SJSA1 (cell line): ENCODE results near the gene SETD3. TPM values are rescaled to one million over a fixed set of nuclear protein-coding genes. Genes with fewer than 3 reads are reported as not detected.

Source experiments
- DNase-seq, 2 experiments: peaks; one replicate each; pipeline ENCODE4 v3.0.0-alpha.2; 2015 to 2020; ENCODE audit warnings: low spot score in 2 of 2, low read depth in 1 of 2
- H3K27ac ChIP-seq: fragments of 250-450 bp; sonication (Bioruptor Pico); 2 replicates; pipeline ENCODE4 v1.5.1; 2020; ENCODE audit warnings: mild to moderate bottlenecking, moderate library complexity
- H3K27me3 ChIP-seq: fragments of 250-450 bp; sonication (Bioruptor Pico); replicated peaks from 2 replicates; pipeline ENCODE4 v1.5.1; 2020; ENCODE audit warnings: mild to moderate bottlenecking, moderate library complexity
- H3K36me3 ChIP-seq: fragments of 250-450 bp; sonication (Bioruptor Pico); 2 replicates; pipeline ENCODE4 v1.5.1; 2020; ENCODE audit warnings: mild to moderate bottlenecking
- H3K4me1 ChIP-seq: fragments of 250-450 bp; sonication (Bioruptor Pico); replicated peaks from 2 replicates; pipeline ENCODE4 v1.6.1; 2021; ENCODE audit warnings: mild to moderate bottlenecking
- H3K4me3 ChIP-seq: fragments of 250-450 bp; sonication (Bioruptor Pico); 2 replicates; pipeline ENCODE4 v1.5.1; 2020; ENCODE audit warnings: mild to moderate bottlenecking
- H3K9me3 ChIP-seq: fragments of 250-450 bp; sonication (Bioruptor Pico); replicated peaks from 2 replicates; pipeline ENCODE4 v1.5.1; 2020; ENCODE audit warnings: mild to moderate bottlenecking
- total RNA-seq: library from RNA; depleted of rRNA; stranded (reverse); fragments of >200 nt; shearing (Covaris generic); gene quantifications from 2 replicates; pipeline ENCODE4 v1.2.3, GENCODE V29; 2014

The SETD3 gene
- total RNA-seq, 1 experiment from 2014 or later: 71.0 TPM

DNA sequence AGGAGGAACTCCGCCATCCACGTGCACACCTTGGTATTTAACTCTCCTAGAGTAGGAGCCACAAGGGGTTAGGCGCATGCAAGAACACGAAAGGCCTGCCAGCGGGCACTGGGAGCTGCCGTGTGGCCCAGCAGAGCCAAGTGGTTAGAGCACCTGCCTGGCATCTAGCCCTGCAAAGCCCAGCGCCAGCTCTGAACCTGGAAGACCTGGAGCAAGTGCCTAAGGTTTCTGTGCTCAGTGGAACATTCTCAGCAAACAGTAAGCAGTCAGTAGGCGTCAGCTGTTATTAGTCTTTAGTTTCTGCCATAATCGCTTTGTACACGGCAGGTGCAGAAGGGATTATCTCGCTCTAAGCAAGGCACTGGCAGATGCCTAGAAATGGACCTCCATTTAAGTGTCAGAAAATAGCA lies 55.4 kb downstream of the SETD3 start:
- Histone ChIP-seq H3K36me3 (peaks cover 9% of the 10 kb centered on the region; the same call in 1 of the 2 replicates), H3K27ac (no peak overlapping the region), H3K9me3 (no peaks in the 10 kb centered on the region), H3K4me1 (peaks cover 9% of the 10 kb centered on the region), H3K27me3 (no peaks in the 10 kb centered on the region), H3K4me3 (no peak overlapping the region)
- no peak for DNase-seq

DNA sequence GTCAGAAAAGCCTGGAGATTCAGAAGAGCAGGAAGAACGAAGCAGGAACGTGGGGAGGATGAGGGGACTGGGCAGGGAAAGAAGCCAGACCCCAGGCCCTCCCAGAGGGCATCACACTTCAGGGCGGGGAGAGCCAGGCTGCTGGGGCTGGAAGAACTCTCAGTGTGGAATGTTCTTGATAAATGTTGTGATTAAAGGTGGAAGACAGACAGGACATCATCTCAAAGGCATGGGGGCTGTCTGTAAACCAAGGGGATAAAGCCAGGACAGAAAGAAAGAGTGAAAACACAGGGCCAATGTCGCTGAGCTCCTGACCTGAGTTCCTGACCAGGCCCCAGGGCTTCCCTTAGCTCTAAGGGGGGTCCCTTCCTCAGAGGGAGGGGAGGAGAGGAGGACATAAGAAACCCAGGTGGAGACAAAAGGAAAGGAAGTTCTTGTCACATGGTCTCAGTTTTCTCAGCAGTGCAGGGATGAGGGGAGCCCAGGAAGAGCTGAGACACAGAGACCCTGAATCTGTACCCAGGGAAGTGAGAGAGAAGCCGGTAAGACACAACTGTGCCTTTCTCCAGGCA lies 56.3 kb downstream of the SETD3 start:
- H3K4me1 ChIP-seq: peaks cover 9% of the 10 kb centered on the region
- peaks cover 7% of the 10 kb centered on the region; the same call in 1 of the 2 replicates for H3K36me3 ChIP-seq
- no peak overlapping the region for H3K27ac ChIP-seq
- no peak overlapping the region for H3K4me3 ChIP-seq
- no peaks in the 10 kb centered on the region for H3K27me3 ChIP-seq
- no peaks in the 10 kb centered on the region for H3K9me3 ChIP-seq
- DNase-seq: no peak

DNA sequence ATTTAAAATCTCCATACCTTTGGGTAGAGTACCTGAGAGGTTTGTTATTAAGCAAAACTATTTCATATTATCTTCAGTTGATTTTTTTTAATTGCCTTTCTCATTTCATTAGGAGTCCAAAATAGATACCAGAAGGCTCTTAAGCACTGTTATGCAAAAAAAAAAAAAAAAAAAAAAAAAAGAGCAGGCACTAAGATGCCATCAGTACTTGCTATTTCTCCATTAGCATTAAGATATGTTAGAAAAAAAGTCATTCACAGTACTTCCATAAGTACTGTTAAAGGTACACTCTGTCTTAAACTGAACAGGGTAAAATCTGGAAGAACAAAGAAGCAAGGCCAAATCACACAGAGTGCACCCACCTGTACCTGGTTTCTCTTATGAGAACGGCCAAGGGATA lies 57.2 kb downstream of the SETD3 start:
- H3K27me3 ChIP-seq: no peaks in the 10 kb centered on the region

DNA sequence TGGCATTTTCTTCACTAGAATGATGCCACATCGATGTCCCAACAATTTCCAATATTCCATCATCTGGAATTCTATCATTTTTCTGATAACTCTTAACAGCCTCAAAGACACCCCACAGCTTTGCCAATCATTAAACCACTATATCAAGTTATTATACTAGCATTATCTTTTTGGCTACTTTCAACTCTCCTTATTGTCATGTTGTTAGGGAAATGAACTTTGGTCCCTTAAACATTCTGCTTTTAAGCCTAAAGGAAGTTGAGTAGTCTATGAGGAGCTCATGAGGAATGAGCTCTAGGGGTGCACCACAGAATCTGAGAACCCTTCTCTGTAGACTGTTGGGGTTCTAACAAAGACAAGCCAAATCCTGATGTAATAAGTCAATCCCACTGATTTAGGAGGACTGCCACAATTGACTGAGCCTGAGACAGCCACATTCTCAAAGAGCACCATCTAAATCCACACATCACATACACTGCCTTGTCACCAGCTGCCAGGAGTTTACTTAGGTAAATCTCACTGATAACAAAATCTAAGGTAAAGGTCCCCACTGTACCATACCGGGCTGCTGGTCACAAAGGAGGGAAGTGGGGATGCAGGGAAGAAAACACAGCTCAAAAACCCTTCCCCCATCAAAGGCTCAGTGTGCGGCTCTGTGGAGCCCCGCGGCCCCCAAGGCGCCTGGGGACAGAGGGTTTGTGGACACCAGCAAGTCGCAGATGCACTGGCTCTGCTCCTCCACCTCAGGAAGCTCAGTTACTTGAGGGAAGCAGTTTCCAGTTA lies 58.2 kb downstream of the SETD3 start:
- Histone ChIP-seq H3K27ac (no peak overlapping the region), H3K4me3 (no peak overlapping the region), H3K9me3 (no peaks in the 10 kb centered on the region), H3K27me3 (no peaks in the 10 kb centered on the region), H3K4me1 (peaks cover under 1% of the 10 kb centered on the region; the same call in 1 of the 2 replicates), H3K36me3 (no peaks in the 10 kb centered on the region)
- no peak for DNase-seq

More for the DNA sequence above, 57.2 kb downstream of the SETD3 start:
- no peaks in the 10 kb centered on the region for H3K36me3 ChIP-seq
- H3K27ac ChIP-seq: no peak overlapping the region
- no peak for DNase-seq
- no peaks in the 10 kb centered on the region for H3K9me3 ChIP-seq
- peaks cover 9% of the 10 kb centered on the region for H3K4me1 ChIP-seq
- H3K4me3 ChIP-seq: no peak overlapping the region

DNA sequence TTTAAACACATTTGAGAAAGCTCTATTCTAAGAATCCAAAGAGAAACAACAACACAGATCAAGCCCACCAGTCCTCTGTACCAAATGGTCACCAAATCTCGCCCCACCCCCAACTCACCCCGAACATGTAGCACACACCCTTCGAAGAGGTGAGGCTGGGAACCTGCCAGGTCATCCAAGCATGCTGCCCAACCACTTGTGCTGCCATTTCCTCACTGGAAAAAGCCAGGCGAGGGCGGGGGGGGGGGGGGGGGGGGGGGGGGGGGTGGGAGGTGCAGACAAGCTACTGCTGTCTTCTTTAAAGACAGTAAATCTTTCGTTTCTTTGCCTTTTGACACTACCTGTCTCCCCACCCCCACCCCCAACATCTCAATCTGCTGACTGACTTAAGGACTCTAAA lies 59.9 kb downstream of the SETD3 start:
- no peak overlapping the region for H3K4me3 ChIP-seq
- H3K36me3 ChIP-seq: no peaks in the 10 kb centered on the region
- no peaks in the 10 kb centered on the region for H3K27me3 ChIP-seq
- H3K27ac ChIP-seq: no peak overlapping the region
- DNase-seq: no peak
- H3K4me1 ChIP-seq: no peaks in the 10 kb centered on the region
- H3K9me3 ChIP-seq: no peaks in the 10 kb centered on the region

DNA sequence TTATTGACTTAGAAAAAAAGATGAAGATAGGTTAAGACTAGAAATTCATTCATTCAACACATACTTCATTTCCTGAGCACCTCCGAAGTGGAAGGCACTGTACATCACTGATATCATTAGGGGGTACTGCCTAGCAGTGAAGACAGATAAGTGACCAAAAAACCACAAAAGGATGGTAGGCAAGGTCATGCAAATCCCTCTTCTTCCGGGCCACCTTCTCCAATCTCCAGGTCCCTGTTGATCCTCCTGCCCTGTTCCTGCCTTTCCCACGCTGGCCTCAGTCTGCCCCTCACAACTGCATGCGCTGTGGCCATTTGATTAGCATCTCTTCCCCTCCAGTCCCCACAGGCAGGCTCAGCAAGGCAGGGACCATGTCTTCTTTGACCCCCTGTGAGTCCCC lies 60.8 kb downstream of the SETD3 start:
- no peak overlapping the region for H3K4me3 ChIP-seq
- H3K27me3 ChIP-seq: no peaks in the 10 kb centered on the region
- no peaks in the 10 kb centered on the region for H3K9me3 ChIP-seq
- H3K4me1 ChIP-seq: no peaks in the 10 kb centered on the region
- DNase-seq: no peak
- H3K27ac ChIP-seq: no peak overlapping the region
- no peaks in the 10 kb centered on the region for H3K36me3 ChIP-seq

DNA sequence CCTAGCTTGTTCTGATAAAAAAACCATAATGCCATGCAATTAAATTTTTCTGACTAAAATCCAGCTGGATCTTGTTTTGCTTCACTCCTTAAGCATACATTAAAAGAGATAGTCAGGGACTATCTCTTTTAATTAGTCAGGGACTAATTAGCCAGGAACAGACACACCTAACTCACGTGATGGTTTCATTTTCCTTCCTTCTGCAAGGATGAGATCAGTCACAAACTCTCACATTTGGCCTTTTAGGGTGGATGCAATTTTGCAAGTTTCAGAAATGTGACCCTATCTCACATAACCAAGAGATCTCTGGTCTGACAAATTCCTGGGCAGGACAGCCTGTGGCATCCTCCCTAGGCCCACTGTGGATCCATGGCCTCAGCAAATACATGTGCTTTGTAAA lies 62.4 kb downstream of the SETD3 start:
- Histone ChIP-seq H3K27me3 (no peaks in the 10 kb centered on the region), H3K27ac (no peak overlapping the region), H3K4me1 (no peaks in the 10 kb centered on the region), H3K9me3 (no peaks in the 10 kb centered on the region), H3K4me3 (no peak overlapping the region), H3K36me3 (peaks cover 5% of the 10 kb centered on the region; the same call in 1 of the 2 replicates)
- no peak for DNase-seq

DNA sequence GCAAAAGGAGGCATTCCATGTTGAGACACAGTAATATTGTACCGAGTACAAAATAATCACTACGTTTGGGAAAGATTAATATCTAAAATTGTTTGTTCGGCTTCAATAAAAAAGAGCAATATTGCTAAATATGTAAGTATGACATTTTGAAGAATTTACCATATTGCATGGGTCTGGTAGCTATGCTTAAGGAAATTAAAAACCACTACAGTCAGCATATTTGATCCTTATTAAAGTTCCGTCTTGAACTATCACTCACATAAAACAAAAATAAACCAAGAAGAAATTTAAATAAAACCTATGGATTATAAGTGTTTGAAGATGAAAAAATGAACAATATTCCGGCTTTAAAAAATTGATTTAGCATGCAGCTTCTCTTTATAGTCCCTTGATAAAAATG lies 63.8 kb downstream of the SETD3 start:
- no peak overlapping the region for H3K4me3 ChIP-seq
- H3K36me3 ChIP-seq: peaks cover 5% of the 10 kb centered on the region; the same call in 1 of the 2 replicates
- no peaks in the 10 kb centered on the region for H3K9me3 ChIP-seq
- no peak overlapping the region for H3K27ac ChIP-seq
- DNase-seq: no peak
- H3K4me1 ChIP-seq: no peaks in the 10 kb centered on the region
- no peaks in the 10 kb centered on the region for H3K27me3 ChIP-seq

DNA sequence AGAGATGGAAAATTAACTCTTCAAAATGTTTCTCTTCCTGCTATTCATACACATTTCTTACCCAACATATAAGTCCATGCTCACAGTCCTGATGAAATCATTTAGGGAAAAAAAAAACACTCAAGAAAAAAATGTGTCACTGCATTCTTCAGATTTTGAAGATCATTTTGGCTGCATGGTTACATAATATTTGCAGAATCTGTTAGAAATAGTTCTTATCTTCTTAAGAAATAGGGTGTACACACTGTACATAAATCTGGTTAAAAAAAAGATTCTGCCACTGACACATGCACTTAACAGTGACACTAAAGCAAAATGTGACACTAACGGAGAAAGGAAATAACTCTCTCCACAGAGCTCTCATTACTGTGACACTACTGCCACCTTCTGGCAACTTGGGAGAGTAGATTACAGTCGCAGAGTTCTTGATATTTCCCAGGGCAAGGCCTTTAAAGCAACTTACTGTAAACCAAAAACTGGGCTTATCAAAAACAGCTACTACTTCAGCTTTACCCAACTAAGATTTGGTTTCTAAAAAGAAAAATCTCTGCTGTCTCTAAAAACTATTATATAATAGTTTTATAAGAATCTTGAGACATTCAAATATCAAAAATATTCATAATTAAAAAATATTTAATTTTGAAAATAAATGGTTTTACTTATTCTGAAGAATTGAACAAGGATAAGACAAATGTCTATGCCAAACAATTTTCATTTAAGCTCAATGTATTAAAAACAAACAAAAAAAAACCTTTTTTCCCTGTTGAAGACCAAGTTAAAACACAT lies 65.0 kb downstream of the SETD3 start:
- Histone ChIP-seq H3K36me3 (peaks cover 5% of the 10 kb centered on the region; the same call in 1 of the 2 replicates), H3K9me3 (no peaks in the 10 kb centered on the region), H3K4me3 (no peak overlapping the region), H3K27ac (no peak overlapping the region), H3K27me3 (no peaks in the 10 kb centered on the region), H3K4me1 (no peaks in the 10 kb centered on the region)
- DNase-seq: peak in 1 of 2 experiments; percentile 49

DNA sequence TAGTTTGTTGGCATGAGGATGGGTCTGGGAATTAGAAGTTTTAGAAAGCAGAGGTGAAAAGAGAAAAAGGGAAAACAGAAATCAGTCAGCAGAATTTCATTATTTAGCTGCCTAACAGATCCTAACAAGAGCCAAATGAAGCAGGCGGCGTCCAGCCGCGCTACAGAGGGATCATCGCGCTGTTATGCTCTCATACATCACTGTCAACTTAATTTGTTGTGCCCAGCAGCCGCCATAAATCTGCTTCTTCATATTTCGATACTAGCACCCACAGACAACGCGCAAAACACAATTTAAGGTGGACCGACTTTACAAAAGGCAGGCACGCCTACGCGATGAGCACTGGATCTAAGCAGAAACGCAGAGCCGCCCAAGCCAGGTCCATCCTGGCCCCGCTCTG lies 66.7 kb downstream of the SETD3 start:
- Histone ChIP-seq H3K4me1 (no peaks in the 10 kb centered on the region), H3K27me3 (no peaks in the 10 kb centered on the region), H3K4me3 (no peak overlapping the region), H3K36me3 (peaks cover 5% of the 10 kb centered on the region; the same call in 1 of the 2 replicates), H3K9me3 (no peaks in the 10 kb centered on the region), H3K27ac (no peak overlapping the region)
- no peak for DNase-seq

DNA sequence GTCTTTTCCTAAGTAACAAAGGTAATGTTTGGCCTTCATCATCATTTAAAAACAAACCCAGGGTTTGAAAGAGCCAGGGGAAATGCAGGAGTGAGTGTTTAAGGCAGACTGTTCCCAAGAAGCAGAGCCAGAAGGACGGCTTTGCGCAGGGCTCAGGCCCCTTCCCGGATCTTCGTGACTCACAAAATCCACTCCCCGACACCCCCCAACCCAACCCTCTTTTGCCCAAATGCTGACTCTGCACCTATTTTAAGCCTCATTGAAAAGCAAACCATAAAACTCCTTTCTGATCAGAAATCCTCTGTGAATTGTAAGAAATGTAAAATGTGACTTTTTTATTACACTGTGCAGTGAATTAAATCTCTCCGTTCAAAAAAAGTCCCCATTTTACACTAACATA lies 67.5 kb downstream of the SETD3 start:
- no peak overlapping the region for H3K27ac ChIP-seq
- H3K4me3 ChIP-seq: no peak overlapping the region
- DNase-seq: no peak

DNA sequence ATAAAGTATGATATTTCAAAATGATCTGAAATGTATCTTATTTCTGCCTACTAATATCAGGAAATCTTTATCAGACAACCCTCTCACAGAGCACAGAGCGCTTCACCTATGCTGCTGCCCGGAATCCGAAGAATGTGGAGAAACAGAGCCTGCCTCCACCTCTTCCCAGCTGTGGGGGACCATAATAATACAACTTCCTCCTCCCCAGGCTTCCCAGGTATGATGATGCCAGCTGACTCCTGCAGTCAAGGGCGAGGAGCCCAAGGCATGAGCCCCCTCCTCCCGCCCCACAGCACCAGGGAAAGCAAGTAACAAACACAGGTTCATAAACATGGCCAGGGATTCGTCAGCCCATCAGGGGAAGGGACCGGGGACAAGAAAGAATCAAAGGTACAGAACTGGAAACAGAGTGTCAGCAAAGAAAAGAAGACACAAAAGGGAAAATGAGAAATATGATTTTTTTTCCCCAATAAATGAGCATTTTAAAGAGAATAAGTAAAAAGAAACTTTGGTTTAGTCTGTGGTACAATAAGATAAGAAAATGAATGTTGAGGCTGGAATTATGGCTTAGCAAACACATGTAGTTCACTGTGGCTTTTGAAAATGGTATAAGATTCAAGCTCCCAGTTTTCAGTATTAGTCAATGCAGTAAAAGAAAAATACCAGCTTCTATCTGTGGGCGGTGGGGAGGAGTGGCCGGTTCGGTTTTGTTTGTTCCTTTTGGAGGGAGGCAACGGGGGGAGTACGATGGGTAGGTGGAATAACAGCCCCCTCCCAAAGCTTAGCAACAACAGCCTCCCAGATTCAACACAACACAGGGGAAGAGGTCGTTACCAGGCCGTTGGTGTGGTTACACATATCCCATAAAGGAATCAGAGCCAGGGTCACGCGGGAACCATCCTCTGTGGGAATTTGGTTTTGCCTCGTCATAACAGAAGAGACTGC lies 68.3 kb downstream of the SETD3 start:
- H3K27ac ChIP-seq: no peak overlapping the region
- no peak overlapping the region for H3K4me3 ChIP-seq
- H3K36me3 ChIP-seq: peaks cover 5% of the 10 kb centered on the region; the same call in 1 of the 2 replicates
- no peaks in the 10 kb centered on the region for H3K4me1 ChIP-seq
- DNase-seq: no peak
- no peaks in the 10 kb centered on the region for H3K27me3 ChIP-seq
- no peaks in the 10 kb centered on the region for H3K9me3 ChIP-seq

More for the DNA sequence above, 67.5 kb downstream of the SETD3 start:
- Histone ChIP-seq H3K27me3 (no peaks in the 10 kb centered on the region), H3K4me1 (no peaks in the 10 kb centered on the region), H3K9me3 (no peaks in the 10 kb centered on the region), H3K36me3 (peaks cover 5% of the 10 kb centered on the region; the same call in 1 of the 2 replicates)

DNA sequence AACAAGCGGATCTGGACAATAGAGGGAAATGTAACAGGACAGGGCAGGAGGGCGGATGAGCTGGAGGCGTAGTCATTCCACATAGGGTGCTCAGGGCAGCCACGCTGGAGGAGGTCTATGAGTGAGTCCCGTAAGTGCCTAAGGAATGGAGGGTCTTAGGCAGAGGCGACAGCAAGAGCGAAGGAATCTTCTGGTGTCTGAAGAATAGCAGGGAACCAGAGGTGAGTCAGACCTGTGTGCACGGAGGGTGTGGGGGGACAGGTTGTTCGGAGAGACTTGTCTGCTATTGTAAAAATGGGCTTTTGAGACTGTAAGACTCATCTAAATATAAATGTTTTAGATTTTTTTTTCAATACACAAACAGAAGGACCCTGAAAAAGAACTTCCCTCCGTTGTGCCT lies 70.6 kb downstream of the SETD3 start:
- Histone ChIP-seq H3K9me3 (no peaks in the 10 kb centered on the region), H3K27me3 (no peaks in the 10 kb centered on the region), H3K4me3 (no peak overlapping the region), H3K27ac (no peak overlapping the region), H3K4me1 (no peaks in the 10 kb centered on the region), H3K36me3 (peaks cover 8% of the 10 kb centered on the region; the same call in 1 of the 2 replicates)
- no peak for DNase-seq
